K562 (cell line): ENCODE measurements around the gene HTR3E. TPM values are rescaled to one million over a fixed set of nuclear protein-coding genes. Genes with fewer than 3 reads are reported as not detected.
A peak's percentile ranks its signal among the peaks of the same experiment; 100 is the strongest.

ENCODE experiments used
- ADNP ChIP-seq: fragments of 200-800 bp; sonication (Bioruptor generic); IDR thresholded peaks from 2 replicates; pipeline ENCODE4 v1.6.1; 2016; ENCODE audit warnings: missing genetic modification characterization, missing compliant biosample characterization
- GTF3C2 ChIP-seq: IDR thresholded peaks from 3 replicates; pipeline ENCODE4 v1.6.1; 2011; ENCODE audit warnings: borderline replicate concordance, mild to moderate bottlenecking, moderate library complexity; ENCODE audit not compliant: insufficient read length; ENCODE audit errors: extremely low read depth
- HMGN3 ChIP-seq: IDR thresholded peaks from 2 replicates; pipeline ENCODE4 v1.6.1; 2011; ENCODE audit warnings: borderline replicate concordance, low read depth, mild to moderate bottlenecking, mixed read lengths, low read length; ENCODE audit not compliant: insufficient read length; ENCODE audit errors: extremely low read depth
- KDM4B ChIP-seq, 2 experiments: fragments of 450-650 bp in 1 of 2; sonication (generic) in 1 of 2; IDR thresholded peaks; 2 replicates each; pipeline ENCODE4 v1.6.1; 2016 to 2017; ENCODE audit warnings: borderline replicate concordance in 2 of 2, antibody characterized with exemption in 1 of 2, low read depth in 1 of 2, mild to moderate bottlenecking in 1 of 2
- NR0B1 ChIP-seq: fragments of 450-650 bp; IDR thresholded peaks from one replicate; pipeline ENCODE4 v1.6.1; 2018; ENCODE audit warnings: mild to moderate bottlenecking, moderate library complexity; ENCODE audit not compliant: partially characterized antibody
- PHB ChIP-seq: fragments of 250-450 bp; sonication (Bioruptor Pico); IDR thresholded peaks from 2 replicates; pipeline ENCODE4 v1.5.0; 2021
- PHF20 ChIP-seq: fragments of 450-650 bp; IDR thresholded peaks from 2 replicates; pipeline ENCODE4 v1.6.1; 2018; ENCODE audit not compliant: partially characterized antibody
- RFX5 ChIP-seq: IDR thresholded peaks from 2 replicates; pipeline ENCODE4 v1.6.1; 2011; ENCODE audit warnings: low read depth, mild to moderate bottlenecking, improper control_type of control experiment, low read length
- SMARCA4 ChIP-seq: fragments of 450-650 bp; IDR thresholded peaks from 2 replicates; pipeline ENCODE4 v1.6.1; 2016
- SRSF3 ChIP-seq: fragments of 200-400 bp; formaldehyde crosslinking; IDR thresholded peaks from 2 replicates; pipeline ENCODE4 v1.6.1; 2016; ENCODE audit warnings: mild to moderate bottlenecking, low read length, moderate library complexity; ENCODE audit not compliant: insufficient read depth
- ZNF143 ChIP-seq: sonication (generic); formaldehyde crosslinking; IDR thresholded peaks from 2 replicates; pipeline ENCODE4 v1.9.0; 2022; ENCODE audit warnings: mild to moderate bottlenecking, missing genetic modification reagents
- ZNF347 ChIP-seq: fragments of 450-650 bp; formaldehyde crosslinking; IDR thresholded peaks from 2 replicates; pipeline ENCODE4 v1.4.0; 2020; ENCODE audit warnings: low read depth, mild to moderate bottlenecking, moderate library complexity
- ZNF561 ChIP-seq: fragments of 450-650 bp; formaldehyde crosslinking; conservative IDR thresholded peaks from 2 replicates; pipeline ENCODE4 v1.4.0; 2020; ENCODE audit warnings: mild to moderate bottlenecking, moderate library complexity
- polyA plus RNA-seq, 8 experiments: library from polyadenylated mRNA; depleted of rRNA in 4 of 8; stranded (reverse) in 5 of 8; unstranded in 3 of 8; fragments of >200 nt; fragmentation: Nextera tagmentation in 2 of 8; fragmentation: Illumina TruSeq in 1 of 8; extraction: Ambion mirVana in 2 of 8; extraction: Trizol in 1 of 8; gene quantifications; 2 replicates each; pipeline versions ENCODE4 v1.2.1 to v1.2.3, GENCODE V29; 2011 to 2014; ENCODE audit warnings: inconsistent platforms in 1 of 8, missing spikeins in 1 of 8
- total RNA-seq, 7 experiments: library from RNA; depleted of rRNA in 6 of 7; stranded (reverse); fragments of >200 nt in 6 of 7; fragmentation: Illumina TruSeq in 2 of 7; extraction: Trizol in 2 of 7; gene quantifications; 2 replicates each; pipeline versions ENCODE4 v1.2.1 to v1.2.3, GENCODE V29; 2011 to 2021; ENCODE audit warnings: low replicate concordance in 1 of 7
- TF ChIP-seq, protein P1 (sequence below): fragments of 250-450 bp; sonication (Bioruptor Pico); IDR thresholded peaks from 2 replicates; pipeline ENCODE4 v1.8.0; 2022; ENCODE audit warnings: inconsistent platforms, mild to moderate bottlenecking, moderate library complexity, borderline replicate concordance
- TF ChIP-seq, protein P2 (sequence below), 2 experiments: IDR thresholded peaks in 1 of 2; conservative IDR thresholded peaks in 1 of 2; 2 replicates each; pipeline ENCODE4 v1.6.1; 2016; ENCODE audit warnings: low read depth in 2 of 2, mild to moderate bottlenecking in 1 of 2, missing compliant biosample characterization in 1 of 2, missing genetic modification characterization in 1 of 2, moderate library complexity in 1 of 2

Gene HTR3E
- total and polyA plus RNA-seq, 9 of the 15 experiments (the other 6 are each of a cell fraction or from before 2014, with no cell fraction given), result not detected

GRCh38 chr3:184135149-184135910, 38.5 kb downstream of the HTR3E start, which contains the start of gene EIF2B5 (continued):
- TF ChIP-seq SRSF3, result no peak
- no peak for TF ChIP-seq ADNP (tag)
- peak; percentile 99 for TF ChIP-seq PHF20
- no peak for TF ChIP-seq HMGN3
- TF ChIP-seq SMARCA4, result no peak
- TF ChIP-seq, protein P1, sequence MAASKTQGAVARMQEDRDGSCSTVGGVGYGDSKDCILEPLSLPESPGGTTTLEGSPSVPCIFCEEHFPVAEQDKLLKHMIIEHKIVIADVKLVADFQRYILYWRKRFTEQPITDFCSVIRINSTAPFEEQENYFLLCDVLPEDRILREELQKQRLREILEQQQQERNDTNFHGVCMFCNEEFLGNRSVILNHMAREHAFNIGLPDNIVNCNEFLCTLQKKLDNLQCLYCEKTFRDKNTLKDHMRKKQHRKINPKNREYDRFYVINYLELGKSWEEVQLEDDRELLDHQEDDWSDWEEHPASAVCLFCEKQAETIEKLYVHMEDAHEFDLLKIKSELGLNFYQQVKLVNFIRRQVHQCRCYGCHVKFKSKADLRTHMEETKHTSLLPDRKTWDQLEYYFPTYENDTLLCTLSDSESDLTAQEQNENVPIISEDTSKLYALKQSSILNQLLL (CRISPR knock-in tag), result no peak
- peak; percentile 57; the same call in 1 of the 2 replicates for TF ChIP-seq ZNF143 (CRISPR knock-in tag)
- TF ChIP-seq GTF3C2, result no peak
- no peak for TF ChIP-seq ZNF347
- no peak for TF ChIP-seq PHB
- TF ChIP-seq KDM4B (IDR thresholded peaks at IDR 0.05; ENCODE audit: borderline replicate concordance in 2 of 2, low read depth in 1 of 2), result peak in 1 of 2 experiments; percentile 74; a peak in 1 of 4 replicates
- TF ChIP-seq, protein P2, sequence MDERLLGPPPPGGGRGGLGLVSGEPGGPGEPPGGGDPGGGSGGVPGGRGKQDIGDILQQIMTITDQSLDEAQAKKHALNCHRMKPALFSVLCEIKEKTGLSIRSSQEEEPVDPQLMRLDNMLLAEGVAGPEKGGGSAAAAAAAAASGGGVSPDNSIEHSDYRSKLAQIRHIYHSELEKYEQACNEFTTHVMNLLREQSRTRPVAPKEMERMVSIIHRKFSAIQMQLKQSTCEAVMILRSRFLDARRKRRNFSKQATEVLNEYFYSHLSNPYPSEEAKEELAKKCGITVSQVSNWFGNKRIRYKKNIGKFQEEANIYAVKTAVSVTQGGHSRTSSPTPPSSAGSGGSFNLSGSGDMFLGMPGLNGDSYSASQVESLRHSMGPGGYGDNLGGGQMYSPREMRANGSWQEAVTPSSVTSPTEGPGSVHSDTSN (CRISPR knock-in tag; IDR thresholded peaks at IDR 0.05; ENCODE audit: low read depth), result no peak
- TF ChIP-seq, protein P2 (tag; conservative IDR thresholded peaks at IDR 0.05; ENCODE audit: low read depth), result no peak
- TF ChIP-seq NR0B1, result no peak
- no peak for TF ChIP-seq RFX5
- TF ChIP-seq ZNF561, result no peak
